HL-60 (cell line): Measurements from ENCODE around the gene TUBGCP2.

ENCODE experiments used
- DNase-seq, 2 experiments: peaks; one replicate each; pipeline ENCODE4 v3.0.0-alpha.2; 2010 to 2020; ENCODE audit warnings: low read depth in 1 of 2, low spot score in 1 of 2
- H3K27ac ChIP-seq: fragments of 250-450 bp; sonication (Bioruptor Pico); replicated peaks from 2 replicates; pipeline ENCODE4 v1.5.1; 2020; ENCODE audit warnings: mild to moderate bottlenecking, moderate library complexity
- H3K27me3 ChIP-seq: fragments of 250-450 bp; sonication (Bioruptor Pico); 2 replicates; pipeline ENCODE4 v1.5.1; 2021; ENCODE audit warnings: mild to moderate bottlenecking, moderate library complexity; ENCODE audit not compliant: insufficient read depth, poor library complexity, severe bottlenecking
- H3K4me3 ChIP-seq: replicated peaks from 2 replicates; pipeline ENCODE4 v1.5.1; 2011; ENCODE audit warnings: mild to moderate bottlenecking, control low read depth, low read length; ENCODE audit not compliant: insufficient read depth
- CTCF ChIP-seq: IDR thresholded peaks from one replicate; pipeline ENCODE4 v1.5.1; 2011; ENCODE audit warnings: low read length, control low read depth, inconsistent platforms; ENCODE audit not compliant: insufficient read depth
- GABPA ChIP-seq: IDR thresholded peaks from 2 replicates; pipeline ENCODE4 v1.6.1; 2012; ENCODE audit warnings: low read depth
- POLR2AphosphoS5 ChIP-seq: IDR thresholded peaks from 2 replicates; pipeline ENCODE4 v1.6.1; 2012; ENCODE audit warnings: low read depth
- REST ChIP-seq: IDR thresholded peaks from 2 replicates; pipeline ENCODE4 v1.6.1; 2012; ENCODE audit warnings: low read depth; ENCODE audit not compliant: insufficient replicate concordance
- SPI1 ChIP-seq: IDR thresholded peaks from 2 replicates; pipeline ENCODE4 v1.6.1; 2012; ENCODE audit warnings: low read depth, mild to moderate bottlenecking, borderline replicate concordance

Gene TUBGCP2

GRCh38 chr10:133242611-133243356 lies 65.9 kb downstream of the TUBGCP2 start:
- TF ChIP-seq GABPA (no peak), CTCF (no peak), REST (no peak), SPI1 (no peak), POLR2AphosphoS5 (no peak)
- H3K27ac ChIP-seq = no peak overlapping the region
- no peak for DNase-seq
- H3K4me3 ChIP-seq = no peak overlapping the region
- peaks cover 30% of the 10 kb centered on the region for H3K27me3 ChIP-seq

GRCh38 chr10:133241501-133242205 lies 67.0 kb downstream of the TUBGCP2 start:
- TF ChIP-seq POLR2AphosphoS5 (no peak), SPI1 (no peak), GABPA (no peak), REST (no peak), CTCF (no peak)
- DNase-seq = no peak
- Histone ChIP-seq H3K27me3 (peaks cover 42% of the 10 kb centered on the region), H3K4me3 (no peak overlapping the region; the same call in 1 of the 2 replicates), H3K27ac (no peak overlapping the region)

- no peak overlapping the region for H3K27ac ChIP-seq
- TF ChIP-seq POLR2AphosphoS5 (no peak), REST (no peak), GABPA (no peak), CTCF (no peak), SPI1 (no peak)
- DNase-seq = no peak
- H3K4me3 ChIP-seq = no peak overlapping the region
- H3K27me3 ChIP-seq = peaks cover 45% of the 10 kb centered on the region
Measured at GRCh38 chr10:133239990-133240389, 68.7 kb downstream of the TUBGCP2 start.
